ENCODE data around the gene NMT2.

DNA sequence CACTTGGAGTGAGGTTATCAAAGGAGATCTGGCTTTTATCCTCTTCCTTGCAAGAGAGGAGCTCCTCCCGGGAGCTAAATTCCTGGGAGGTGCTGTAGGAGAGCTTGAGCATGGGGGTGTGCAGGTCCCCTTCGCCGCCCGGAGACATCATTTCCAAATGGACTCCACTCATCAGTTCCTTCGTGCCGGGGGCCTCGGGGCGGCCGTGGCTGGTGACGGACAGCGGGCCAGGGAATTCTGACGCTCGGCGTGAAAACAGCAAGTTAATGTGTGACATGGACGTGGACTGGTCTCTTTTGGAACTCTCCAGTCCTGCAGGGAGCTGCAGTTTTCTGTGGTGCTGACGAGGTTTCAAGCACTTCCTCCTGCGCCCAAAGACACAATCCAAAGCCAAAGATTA lies 45.7 kb upstream of the NMT2 start:
- TF ChIP-seq, protein P1, sequence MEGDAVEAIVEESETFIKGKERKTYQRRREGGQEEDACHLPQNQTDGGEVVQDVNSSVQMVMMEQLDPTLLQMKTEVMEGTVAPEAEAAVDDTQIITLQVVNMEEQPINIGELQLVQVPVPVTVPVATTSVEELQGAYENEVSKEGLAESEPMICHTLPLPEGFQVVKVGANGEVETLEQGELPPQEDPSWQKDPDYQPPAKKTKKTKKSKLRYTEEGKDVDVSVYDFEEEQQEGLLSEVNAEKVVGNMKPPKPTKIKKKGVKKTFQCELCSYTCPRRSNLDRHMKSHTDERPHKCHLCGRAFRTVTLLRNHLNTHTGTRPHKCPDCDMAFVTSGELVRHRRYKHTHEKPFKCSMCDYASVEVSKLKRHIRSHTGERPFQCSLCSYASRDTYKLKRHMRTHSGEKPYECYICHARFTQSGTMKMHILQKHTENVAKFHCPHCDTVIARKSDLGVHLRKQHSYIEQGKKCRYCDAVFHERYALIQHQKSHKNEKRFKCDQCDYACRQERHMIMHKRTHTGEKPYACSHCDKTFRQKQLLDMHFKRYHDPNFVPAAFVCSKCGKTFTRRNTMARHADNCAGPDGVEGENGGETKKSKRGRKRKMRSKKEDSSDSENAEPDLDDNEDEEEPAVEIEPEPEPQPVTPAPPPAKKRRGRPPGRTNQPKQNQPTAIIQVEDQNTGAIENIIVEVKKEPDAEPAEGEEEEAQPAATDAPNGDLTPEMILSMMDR (conservative IDR thresholded peaks at IDR 0.05; ENCODE audit: low read depth in 2 of 2), result no peak
- TF ChIP-seq EZH2phosphoT487 (IDR thresholded peaks at IDR 0.05; ENCODE audit: unreplicated experiment) (no peak), POLR2AphosphoS5 (IDR thresholded peaks at IDR 0.05; ENCODE audit: low read depth) (no peak), EZH2 (IDR thresholded peaks at IDR 0.05; ENCODE audit: low read depth, unreplicated experiment) (no peak)
- TF ChIP-seq, protein P2, sequence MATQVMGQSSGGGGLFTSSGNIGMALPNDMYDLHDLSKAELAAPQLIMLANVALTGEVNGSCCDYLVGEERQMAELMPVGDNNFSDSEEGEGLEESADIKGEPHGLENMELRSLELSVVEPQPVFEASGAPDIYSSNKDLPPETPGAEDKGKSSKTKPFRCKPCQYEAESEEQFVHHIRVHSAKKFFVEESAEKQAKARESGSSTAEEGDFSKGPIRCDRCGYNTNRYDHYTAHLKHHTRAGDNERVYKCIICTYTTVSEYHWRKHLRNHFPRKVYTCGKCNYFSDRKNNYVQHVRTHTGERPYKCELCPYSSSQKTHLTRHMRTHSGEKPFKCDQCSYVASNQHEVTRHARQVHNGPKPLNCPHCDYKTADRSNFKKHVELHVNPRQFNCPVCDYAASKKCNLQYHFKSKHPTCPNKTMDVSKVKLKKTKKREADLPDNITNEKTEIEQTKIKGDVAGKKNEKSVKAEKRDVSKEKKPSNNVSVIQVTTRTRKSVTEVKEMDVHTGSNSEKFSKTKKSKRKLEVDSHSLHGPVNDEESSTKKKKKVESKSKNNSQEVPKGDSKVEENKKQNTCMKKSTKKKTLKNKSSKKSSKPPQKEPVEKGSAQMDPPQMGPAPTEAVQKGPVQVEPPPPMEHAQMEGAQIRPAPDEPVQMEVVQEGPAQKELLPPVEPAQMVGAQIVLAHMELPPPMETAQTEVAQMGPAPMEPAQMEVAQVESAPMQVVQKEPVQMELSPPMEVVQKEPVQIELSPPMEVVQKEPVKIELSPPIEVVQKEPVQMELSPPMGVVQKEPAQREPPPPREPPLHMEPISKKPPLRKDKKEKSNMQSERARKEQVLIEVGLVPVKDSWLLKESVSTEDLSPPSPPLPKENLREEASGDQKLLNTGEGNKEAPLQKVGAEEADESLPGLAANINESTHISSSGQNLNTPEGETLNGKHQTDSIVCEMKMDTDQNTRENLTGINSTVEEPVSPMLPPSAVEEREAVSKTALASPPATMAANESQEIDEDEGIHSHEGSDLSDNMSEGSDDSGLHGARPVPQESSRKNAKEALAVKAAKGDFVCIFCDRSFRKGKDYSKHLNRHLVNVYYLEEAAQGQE (IDR thresholded peaks at IDR 0.05; ENCODE audit: unreplicated experiment), result no peak
- TF ChIP-seq, protein P3, sequence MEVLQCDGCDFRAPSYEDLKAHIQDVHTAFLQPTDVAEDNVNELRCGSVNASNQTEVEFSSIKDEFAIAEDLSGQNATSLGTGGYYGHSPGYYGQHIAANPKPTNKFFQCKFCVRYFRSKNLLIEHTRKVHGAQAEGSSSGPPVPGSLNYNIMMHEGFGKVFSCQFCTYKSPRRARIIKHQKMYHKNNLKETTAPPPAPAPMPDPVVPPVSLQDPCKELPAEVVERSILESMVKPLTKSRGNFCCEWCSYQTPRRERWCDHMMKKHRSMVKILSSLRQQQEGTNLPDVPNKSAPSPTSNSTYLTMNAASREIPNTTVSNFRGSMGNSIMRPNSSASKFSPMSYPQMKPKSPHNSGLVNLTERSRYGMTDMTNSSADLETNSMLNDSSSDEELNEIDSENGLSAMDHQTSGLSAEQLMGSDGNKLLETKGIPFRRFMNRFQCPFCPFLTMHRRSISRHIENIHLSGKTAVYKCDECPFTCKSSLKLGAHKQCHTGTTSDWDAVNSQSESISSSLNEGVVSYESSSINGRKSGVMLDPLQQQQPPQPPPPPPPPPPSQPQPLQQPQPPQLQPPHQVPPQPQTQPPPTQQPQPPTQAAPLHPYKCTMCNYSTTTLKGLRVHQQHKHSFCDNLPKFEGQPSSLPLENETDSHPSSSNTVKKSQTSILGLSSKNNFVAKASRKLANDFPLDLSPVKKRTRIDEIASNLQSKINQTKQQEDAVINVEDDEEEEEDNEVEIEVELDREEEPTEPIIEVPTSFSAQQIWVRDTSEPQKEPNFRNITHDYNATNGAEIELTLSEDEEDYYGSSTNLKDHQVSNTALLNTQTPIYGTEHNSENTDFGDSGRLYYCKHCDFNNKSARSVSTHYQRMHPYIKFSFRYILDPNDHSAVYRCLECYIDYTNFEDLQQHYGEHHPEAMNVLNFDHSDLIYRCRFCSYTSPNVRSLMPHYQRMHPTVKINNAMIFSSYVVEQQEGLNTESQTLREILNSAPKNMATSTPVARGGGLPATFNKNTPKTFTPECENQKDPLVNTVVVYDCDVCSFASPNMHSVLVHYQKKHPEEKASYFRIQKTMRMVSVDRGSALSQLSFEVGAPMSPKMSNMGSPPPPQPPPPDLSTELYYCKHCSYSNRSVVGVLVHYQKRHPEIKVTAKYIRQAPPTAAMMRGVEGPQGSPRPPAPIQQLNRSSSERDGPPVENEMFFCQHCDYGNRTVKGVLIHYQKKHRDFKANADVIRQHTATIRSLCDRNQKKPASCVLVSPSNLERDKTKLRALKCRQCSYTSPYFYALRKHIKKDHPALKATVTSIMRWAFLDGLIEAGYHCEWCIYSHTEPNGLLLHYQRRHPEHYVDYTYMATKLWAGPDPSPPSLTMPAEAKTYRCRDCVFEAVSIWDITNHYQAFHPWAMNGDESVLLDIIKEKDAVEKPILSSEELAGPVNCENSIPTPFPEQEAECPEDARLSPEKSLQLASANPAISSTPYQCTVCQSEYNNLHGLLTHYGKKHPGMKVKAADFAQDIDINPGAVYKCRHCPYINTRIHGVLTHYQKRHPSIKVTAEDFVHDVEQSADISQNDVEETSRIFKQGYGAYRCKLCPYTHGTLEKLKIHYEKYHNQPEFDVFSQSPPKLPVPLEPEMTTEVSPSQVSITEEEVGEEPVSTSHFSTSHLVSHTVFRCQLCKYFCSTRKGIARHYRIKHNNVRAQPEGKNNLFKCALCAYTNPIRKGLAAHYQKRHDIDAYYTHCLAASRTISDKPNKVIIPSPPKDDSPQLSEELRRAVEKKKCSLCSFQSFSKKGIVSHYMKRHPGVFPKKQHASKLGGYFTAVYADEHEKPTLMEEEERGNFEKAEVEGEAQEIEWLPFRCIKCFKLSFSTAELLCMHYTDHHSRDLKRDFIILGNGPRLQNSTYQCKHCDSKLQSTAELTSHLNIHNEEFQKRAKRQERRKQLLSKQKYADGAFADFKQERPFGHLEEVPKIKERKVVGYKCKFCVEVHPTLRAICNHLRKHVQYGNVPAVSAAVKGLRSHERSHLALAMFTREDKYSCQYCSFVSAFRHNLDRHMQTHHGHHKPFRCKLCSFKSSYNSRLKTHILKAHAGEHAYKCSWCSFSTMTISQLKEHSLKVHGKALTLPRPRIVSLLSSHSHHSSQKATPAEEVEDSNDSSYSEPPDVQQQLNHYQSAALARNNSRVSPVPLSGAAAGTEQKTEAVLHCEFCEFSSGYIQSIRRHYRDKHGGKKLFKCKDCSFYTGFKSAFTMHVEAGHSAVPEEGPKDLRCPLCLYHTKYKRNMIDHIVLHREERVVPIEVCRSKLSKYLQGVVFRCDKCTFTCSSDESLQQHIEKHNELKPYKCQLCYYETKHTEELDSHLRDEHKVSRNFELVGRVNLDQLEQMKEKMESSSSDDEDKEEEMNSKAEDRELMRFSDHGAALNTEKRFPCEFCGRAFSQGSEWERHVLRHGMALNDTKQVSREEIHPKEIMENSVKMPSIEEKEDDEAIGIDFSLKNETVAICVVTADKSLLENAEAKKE (CRISPR knock-in tag; IDR thresholded peaks at IDR 0.05), result no peak
